Endometrial microvascular endothelial cells (primary cell): ENCODE results near the gene PRAC1. TPM values are rescaled to one million over a fixed set of nuclear protein-coding genes. Genes with fewer than 3 reads are reported as not detected.

Experiments used
- in situ Hi-C: cut with HindIII; loops from 2 replicates; pipeline ENCODE4 v1.10.0; 2017; ENCODE audit warnings: low sequenced_read_pairs, low pct_unique_long_range_greater_than_20kb; ENCODE audit errors: inconsistent ontology term
- total RNA-seq: library from RNA; depleted of rRNA; stranded (reverse); fragments of >200 nt; gene quantifications from one replicate; pipeline ENCODE4 v1.2.3, GENCODE V29; 2015; ENCODE audit errors: inconsistent ontology term

Gene PRAC1
- total RNA-seq, 1 donor from 2014 or later: not detected

DNA sequence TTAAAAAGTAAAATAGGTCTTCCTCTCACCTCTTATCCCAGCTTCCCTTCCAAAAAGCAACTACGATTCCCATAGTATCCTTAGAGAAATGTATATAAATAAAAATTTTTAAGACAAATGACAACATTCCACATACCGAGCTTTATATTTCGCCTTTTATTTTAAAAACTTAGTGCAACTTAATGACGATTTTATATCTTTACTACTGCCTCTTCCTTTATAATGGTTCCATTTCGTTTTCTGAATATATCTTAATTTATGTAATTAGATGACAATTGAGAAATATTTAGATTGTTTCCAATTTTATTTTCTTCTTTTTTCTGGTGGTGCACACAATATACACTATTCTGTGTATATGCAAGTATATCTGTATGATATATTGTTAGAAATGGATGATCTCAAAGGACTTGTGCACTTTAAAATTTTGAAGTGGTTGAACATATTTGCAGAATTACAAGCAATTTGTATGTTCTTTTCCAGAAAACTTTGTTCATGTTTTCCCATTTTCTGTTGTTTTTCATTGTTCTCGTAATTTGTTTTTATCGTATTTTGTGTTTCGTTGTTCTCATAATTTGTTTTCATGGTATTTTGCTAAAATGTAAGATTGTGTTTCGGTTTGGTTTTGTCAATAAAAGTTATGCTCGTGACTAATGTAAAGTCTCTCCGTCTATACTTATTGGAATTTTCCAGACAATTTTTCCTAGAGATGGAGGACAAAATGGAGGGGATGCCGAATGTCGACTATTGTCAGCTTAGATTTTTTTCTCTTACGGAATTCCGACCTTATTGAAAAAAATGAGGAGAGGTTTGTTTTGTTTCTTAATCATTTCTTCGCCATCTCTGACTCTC, 26.6 kb upstream of the PRAC1 start:
- in situ Hi-C loops: no loop called here

DNA sequence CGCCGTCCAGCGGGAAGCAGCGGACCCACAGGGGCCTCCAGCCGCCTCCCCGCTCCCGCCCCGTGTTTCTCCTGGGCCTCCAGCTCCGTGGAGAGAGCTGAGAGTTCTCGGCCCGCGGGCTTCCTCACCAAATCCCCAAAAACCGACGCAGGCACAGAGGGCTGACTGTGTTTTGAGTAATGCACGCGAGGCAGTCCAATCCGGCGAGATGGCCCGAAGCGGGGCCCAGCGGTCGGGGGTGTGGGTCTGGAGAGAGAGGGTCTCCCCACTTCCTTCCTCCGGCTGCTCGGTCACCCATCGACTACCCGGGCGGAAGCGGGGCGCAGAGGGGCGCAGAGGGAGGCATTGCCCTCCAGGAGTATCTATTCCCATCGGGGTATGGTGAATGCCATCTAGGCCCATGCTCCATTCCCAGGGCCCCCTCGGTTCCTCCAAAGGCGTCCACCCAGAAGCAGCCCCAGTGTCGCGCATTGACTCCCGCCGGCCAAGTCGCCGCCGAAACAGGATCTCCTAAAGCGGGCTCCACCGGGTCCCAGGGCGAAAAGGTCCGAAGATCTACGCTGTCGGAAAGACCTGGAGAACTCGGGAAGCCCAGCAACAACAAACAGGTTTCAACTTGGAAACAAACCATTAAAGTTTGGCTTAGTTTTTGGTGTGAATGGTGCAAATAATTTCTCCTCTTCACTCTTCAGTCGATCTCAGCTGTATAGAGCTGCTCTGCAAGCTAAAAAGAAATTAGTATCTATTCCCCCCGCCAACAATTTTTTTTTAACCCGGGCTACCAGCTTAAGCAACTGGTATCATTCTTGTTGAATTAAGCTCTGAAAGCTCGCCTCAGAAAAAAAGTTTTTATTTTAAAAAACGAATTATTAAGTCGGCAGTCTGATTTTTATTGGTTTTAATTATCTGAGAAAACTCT, 25.4 kb upstream of the PRAC1 start:
- in situ Hi-C loops: no loop called here

DNA sequence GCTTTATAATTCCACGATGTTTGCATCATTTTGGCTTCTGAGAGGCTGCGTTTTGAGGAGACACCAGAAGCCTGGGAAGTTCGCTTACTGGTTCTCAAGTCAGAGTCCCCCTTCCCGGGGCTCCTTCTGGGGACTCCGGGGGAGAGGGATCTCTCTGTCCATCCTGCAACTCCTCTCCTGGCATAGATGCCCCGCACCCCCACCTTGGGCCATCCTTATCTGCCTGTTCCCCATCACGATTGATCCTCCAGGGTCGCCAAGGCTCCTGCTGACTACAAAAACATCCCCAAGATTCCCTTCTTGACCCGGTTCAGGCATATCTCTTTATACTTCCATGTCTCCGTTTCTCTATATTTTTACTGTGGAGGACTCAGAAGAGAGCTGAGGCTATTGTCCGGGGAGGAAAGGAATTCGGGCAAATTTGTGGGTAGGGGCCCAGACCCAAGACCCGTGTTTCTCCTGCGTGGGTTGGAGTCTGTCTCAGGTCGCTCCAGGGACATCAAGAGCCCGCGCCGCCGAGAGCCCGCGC, 24.7 kb upstream of the PRAC1 start:
- in situ Hi-C loops: no loop called here

DNA sequence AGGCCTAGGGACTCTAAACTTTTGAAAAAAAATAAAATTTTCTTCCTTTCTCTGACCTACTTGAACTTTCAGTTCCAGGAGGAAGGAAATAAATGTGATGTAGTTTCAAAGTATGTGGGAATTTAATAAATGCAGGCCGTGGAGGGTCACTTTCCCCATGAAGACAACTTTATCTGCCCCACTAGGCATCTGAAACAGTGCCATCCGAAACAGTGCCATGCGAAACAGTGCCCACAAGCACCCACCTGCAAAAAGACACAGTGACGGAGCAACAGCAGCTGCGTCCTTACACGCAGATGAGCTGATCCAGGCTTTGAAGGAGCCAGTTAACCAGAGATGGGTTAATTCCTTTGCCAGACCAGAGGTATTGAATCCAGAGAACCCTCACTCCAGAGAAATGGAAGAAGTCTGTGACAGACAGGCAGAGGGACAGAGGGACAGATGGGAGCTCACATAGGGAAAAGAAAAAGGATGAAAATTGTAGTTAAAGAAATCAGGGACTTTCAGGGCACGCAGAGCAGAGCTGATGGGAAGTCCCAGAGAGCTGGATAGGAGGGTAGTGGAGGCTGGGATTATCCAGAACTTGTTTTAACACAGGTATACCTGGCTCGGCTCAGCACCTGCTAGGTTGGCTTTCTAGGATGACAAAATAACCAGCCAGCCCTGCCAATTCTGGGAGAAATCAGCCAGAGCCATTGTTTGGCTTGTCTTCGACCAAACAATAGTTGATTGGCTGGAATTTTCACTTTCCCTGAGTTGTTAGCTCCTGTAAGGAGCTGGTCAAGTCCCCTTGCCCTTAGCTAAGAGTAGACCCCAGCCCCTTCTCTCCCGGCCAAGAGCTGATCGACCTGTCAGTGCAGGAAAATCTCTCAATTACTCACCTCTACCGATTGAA, 23.3 kb upstream of the PRAC1 start:
- in situ Hi-C loops: no loop called here

DNA sequence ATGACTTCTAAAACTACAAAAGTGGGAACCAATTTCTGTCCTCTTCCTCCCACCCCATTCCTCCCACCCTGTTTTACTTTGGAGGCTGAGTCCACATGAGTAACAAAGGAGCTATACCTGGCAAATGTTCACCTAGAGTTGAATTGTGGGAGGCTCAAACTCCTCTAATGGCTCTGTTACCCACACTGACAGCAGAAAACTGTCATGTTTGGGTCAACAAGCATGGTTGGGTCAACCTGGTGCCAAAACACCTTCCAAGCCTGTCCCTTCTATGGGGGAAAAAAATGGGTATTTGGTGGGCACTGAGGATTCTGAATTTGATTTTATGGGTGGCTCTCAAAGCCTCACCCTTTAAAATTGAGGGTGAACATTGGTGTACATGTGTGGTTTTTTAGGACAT, 18.2 kb upstream of the PRAC1 start:
- in situ Hi-C loops: no loop called here

DNA sequence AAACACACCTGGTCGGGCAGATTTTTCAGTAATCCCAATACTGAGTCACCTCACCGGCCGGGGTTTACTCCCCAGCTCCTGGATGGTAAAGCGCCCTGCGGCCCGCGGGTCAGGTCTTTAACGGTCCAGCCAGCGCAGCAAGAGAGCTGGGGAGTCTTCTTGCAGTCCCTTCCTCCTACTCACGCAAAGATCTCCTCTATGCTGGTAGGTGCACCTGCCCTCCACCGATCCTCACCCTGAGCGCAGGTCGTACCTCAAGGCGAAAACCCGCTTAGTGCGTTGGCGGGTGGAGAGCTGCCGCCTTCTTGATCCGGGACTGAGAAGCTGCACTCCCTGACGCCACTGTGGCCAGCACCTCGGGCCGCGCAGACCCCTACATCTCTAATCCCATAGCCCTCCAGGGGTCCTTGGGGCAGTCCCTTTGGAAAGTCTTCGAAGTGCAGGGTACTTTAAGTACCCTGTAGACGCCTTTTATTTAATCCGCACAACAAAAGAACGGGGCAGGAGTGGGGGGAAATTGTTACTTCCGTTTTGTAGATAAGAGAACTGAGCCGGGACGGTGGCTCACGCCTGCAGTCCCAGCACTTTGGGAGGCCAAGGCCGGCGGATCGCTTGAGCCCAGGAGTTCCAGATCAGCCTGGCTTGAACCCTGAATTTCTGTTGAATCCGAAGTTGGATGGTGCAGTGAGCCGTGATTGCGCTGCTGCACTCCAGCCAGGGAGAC, 16.6 kb upstream of the PRAC1 start:
- in situ Hi-C loops: no loop called here

DNA sequence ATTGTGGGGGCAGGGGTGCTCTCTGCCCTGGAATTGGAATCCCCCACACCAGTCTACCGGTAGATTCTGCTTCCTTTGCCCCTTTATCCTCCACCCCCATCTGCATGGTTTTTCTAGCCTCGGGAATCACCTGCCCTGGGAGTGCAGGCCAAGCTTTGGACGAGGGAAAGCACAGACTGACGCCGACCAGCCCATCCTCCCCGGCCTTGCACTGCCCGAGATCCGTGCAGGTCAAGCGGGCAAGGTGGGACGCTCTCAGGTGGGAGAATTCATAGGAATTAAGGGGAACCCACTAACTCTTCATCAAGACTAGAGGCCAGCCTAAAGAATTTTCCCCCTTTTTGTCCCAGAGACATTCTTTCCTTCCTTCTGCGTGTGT, 16.1 kb upstream of the PRAC1 start:
- in situ Hi-C loops: no loop called here

DNA sequence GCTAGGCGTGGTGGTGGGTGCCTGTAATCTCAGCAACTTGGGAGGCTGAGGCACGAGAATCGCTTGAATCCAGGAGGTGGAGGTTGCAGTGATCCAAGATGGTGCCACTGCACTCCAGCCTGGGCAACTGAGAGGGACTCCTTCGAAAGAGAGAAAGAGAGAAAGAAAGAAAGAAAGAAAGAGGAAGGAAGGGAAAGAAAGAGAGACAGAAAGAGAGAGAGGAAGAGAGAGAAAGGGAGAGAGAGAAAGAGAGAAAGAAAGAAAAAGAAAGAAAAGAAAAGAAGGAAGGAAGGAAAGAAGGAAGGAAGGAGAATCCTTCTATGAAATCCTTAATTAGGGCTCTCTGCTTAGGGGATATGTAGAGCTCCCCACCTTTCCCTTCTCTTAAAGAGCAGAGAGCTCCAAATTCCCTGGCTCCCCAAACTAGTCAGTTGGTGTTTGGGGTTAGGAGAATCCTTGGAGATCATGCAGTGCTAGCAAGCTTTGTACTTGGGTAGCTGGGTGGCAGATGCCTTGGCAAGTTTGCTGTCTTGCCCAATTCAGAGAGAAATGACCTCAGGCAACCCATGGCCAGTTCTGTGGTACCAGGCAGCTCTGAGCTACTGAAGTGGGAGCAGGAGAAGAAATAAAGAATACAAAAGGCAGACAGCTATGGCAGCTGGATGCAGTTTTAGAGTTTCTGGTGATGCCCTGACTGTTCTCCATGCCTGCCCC, 15.2 kb upstream of the PRAC1 start:
- in situ Hi-C loops: no loop called here

DNA sequence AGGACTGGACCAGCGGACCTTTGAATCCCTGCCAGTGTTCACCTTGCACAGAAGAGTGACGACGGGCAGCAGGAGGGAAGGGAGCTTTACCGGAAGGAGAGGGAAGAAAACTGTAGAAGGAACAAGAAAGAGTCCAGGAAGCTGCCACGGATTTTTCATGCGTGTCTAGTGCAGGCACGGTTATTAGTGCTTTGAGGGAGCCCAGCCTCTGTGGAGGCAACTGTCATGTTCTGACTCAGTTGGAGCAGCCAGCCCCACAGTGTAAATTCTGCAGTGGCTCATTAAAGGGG, 12.7 kb upstream of the PRAC1 start:
- in situ Hi-C loops: no loop called here

DNA sequence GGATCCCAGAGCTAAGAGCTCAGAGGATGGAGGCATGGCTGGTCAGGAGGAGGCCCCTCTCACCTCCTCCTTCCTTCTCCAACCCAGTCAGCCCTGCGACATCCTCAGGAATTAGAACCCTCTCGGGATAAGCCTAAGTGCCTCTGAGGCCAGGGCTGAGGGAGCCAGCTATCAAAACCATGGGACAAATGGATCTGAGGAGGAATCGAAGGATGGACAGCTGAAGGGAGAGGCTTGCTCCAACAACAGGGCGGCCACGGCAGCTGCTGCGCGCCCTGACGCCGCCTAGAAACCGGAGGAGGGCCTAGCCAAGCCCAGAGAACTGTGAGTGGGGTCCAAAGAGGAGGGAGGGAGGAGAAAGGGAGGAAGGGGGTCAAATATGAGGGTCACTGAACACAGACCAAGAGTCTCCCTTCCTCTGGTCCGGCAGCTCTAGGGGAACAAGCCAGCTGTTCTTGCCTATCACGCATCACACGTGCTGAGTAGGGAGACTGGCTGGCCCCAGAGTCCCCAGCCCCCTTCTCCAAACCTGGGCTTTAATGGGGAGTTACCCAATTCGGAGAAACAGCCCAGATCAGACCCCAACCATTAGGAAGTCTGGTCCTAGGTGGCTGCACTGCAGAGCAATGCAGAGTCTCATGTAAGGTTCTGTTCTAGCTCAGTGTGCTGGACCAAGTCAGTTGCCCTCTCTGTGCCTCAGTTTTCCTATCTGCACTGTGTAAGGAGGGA, 12.2 kb upstream of the PRAC1 start:
- in situ Hi-C loops: no loop called here

DNA sequence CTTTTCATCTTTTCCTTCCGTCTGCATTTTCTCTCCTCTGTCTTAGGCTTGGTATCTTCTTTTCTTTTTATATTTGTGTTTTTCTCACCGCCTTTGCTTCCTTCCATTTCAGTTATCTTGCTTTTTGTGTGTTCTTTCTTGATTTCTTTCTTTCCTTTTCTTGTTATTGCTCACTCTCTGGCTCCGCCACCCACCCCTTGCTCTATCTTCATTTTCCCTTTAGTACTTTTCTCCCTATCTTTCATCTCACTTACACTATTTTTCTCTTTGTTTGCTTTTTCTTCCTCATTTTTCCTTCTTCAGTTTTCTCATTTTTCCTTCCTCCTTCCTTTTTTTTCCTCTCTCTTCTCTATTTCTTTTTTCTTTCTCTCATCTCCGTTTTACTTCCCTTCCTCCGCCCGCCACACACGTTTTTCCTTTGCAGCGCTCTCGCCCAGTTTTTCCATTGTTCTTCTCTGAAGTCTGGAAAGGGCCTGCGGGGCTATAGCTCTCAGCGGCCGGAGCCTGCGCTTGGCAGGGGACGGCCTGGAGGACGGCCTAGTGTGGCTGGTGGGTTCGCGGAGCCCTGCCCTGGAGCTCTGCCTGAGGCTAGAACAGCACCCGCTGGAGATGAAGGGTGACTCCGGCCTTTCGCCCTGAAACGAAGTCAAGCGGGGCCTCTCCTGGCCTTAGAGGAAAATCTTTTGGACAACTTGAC, 11.5 kb upstream of the PRAC1 start:
- in situ Hi-C loops: no loop called here

DNA sequence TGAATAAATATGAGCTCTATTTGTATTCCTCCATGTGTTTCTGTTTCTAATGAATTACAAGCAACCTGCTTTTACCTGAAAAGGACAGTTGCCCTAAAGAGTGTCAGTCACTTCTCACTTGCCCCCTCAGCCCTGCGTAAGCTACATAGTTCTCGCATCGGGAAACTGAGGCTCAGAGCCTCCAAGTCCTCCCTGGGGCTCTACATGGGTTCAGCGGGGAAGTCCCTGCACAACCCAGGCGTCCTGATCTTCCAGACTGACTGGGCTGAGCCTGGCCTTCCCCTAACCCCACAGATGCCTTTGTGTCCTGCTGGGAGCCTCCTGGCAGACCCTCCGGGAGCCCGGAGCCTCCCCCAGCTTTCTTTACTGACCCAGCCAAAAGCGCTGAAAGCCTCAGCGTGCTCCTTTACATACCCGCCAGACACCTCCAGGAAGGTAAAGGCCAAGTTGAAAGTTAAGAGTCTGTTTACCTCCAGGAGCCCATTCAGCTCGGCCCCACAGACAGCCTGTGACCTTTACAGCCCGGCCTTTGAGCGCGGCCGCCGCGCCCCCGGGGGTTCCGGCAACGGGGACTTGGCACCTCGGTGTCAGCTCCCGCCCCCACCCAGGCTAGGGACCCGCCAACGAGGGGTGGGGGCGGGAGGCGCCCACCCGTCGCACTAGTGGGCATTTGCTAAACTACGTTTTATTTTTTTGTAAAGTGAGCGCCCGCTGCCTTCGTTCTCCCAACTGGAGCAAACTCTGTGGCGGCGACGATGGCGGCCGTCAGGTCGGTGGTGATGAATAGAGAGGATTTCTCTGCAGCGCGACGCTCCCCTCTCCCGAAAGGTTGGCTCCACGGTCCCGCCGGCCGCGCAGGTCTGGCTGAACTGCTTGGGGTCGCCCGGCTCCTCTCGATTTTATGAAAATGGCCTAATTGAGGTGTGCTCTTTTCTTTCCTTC, 10.6 kb upstream of the PRAC1 start:
- in situ Hi-C loops: no loop called here

DNA sequence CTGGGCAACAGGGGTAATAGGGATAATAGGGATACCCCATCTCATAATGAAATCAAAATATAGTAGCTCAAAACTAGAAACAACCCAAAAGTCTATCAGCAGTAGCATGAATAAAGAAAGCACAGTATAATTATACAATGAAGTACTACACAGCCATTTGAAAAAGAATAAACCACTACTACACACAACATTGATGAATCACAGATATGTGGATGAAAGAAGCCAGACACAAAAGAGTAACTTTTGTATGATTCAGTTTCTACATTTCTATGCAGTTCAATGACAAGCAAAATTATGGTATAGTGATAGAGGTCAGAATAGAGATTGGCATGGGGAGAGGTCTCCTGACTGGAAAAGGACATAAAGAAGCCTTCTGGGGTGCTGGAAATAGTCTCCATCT, 9.0 kb upstream of the PRAC1 start:
- in situ Hi-C loops: no loop called here

DNA sequence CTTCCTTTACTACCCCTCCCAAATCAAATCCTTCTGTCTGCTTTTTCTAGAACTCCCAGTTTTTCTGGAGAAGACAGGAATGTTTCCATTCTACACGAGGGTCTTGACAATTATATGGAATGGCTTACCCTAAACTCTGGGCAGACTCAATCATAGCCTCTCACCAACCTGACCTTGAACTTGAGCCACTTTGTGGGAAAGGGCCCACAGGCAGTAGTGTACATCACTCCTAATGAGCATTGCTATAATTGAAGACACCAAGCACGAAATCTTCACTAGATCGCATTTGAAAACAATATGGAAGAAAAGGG, 7.9 kb upstream of the PRAC1 start:
- in situ Hi-C loops: no loop called here

DNA sequence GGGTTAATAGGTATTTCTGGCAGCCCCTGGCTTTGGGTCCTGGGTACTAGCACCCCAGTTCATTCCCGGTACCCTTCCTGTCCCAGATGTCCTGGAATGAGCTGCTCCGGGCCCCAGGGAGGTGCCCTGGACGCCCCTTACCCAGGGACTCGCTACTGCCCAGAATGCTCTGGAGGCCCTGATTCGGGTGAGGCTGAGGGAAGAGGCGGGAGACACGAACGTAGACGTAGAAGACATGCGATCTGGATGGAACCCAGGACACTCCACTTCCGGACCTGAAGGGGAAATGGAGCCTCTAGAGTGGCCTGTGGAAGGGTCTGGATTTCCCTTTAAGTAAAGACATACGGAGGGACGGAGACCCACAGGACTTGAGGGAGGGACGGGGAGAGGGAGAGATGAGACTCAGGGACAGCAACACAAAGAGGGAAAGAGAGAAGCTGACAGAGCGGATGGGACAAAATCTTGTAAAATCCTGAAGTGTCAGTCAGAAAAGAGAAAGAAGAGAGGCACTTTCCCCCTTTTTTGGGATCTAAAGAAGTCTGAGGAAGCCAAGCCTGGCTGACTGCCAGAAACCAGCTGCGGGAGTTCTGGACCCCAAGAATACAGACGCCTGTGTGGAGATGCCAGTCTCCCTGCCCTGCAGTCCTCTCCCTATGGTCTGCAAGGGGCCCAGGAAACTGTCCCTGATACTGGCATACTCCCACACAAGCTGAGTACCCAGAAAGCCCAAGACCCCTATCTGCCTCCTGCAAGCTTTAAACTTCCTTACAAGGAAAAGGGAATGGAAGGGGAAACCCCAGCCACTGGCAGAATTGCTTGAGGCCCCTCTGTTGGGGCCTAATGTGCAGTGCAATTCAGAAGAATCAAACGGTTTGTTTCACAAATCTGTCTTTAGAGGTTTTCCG, 7.3 kb upstream of the PRAC1 start:
- in situ Hi-C loops: no loop called here
